ENCODE results near the gene SPIB.
A peak's percentile ranks its signal among the peaks of the same experiment; 100 is the strongest.
"Not testable (repeated sequence)": the region's sequence is repeated elsewhere in the genome, so short reads cannot be mapped to it uniquely, and the experiment has no call there.

The SPIB gene

DNA sequence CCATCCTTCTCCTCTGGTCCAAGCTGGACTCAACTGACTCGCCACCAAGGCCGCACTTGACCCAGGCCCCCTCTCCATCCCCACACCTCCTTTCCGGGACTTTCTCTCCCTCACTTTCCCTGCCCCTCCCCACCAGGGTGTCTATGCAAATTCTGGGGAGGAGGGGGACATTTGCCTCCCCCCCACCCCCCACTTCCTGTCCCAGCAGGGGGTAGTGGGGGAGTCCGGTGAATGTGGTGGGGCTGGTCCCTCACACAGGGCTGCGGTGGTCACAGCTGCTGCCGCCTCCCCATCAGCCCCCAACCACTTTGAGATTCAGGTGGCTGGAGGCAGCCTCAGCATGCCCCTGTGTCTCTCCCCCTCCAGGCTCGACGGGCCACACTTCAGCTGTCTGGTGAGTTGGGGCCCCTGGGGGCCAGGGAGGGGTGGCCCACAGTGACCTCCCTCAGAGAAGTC is 870 bp downstream of the SPIB start:
- no peak for DNase-seq

DNA sequence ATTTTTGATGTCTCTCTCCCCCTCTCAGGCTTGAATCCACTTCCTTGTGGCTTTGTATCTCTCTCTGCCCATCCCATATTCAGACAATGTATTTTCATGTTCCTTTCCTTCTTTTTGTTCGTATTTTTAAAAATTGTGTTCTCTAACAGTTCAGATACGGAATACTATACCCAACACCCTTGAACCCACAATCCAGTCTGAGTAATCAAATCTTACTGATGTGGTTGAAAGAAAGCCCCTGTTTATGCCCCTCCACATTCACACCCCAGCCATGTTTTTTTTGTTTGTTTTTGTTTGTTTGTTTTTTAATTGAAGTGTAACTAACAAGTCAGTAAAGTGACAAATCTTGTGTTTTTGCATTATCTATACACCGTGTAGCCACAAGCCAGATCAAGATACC is 1.4 kb downstream of the SPIB start:
- no peak for DNase-seq

DNA sequence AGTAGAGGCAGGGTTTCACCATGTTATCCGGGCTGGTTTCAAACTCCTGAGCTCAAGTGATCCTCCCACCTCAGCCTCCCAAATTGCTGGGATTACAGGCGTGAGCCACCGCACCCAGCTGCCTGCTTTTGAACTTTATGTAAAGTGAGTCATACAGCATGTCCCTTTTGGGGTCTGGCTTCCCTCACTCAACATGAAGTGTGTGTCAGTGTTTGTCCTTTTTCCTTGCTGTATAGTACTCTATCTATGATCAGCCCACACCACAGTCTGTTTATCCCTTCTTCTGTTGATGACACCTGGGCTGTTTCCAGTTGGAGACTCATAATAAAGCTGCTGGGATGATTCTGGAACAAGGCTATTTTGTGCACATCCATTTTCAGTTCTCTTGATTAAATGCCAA is 2.1 kb downstream of the SPIB start:
- no peak for DNase-seq

DNA sequence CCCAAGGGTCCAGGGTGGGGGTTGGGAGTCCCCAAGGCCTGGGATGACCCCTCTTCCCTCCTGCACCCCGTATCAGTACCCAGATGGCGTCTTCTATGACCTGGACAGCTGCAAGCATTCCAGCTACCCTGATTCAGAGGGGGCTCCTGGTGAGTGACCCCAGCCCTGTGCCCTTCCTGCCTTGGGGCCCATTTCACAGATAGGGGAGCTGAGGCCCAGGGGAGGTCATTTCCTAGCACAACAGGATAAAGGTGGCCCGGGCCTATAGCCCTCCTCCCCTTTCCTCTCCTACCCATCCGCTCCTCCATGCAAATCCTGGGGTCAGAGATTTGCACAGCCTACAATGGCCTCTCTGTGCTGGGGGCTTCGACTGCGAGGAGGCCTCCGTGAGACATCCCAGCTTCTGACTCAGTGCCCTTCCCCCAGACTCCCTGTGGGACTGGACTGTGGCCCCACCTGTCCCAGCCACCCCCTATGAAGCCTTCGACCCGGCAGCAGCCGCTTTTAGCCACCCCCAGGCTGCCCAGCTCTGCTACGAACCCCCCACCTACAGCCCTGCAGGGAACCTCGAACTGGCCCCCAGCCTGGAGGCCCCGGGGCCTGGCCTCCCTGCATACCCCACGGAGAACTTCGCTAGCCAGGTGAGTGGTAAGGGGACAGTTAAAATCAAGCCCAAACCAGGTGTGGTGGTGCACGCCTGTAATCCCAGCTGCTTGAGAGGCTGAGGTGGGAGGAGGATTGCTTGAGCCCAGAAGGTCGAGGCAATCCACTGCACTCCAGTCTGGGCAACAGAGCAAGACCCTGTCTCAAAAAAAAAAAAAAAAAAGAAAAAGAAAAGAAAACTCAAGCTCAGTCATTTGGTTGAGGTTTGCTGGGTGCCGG is 3.9 kb downstream of the SPIB start:
- no peak for DNase-seq

DNA sequence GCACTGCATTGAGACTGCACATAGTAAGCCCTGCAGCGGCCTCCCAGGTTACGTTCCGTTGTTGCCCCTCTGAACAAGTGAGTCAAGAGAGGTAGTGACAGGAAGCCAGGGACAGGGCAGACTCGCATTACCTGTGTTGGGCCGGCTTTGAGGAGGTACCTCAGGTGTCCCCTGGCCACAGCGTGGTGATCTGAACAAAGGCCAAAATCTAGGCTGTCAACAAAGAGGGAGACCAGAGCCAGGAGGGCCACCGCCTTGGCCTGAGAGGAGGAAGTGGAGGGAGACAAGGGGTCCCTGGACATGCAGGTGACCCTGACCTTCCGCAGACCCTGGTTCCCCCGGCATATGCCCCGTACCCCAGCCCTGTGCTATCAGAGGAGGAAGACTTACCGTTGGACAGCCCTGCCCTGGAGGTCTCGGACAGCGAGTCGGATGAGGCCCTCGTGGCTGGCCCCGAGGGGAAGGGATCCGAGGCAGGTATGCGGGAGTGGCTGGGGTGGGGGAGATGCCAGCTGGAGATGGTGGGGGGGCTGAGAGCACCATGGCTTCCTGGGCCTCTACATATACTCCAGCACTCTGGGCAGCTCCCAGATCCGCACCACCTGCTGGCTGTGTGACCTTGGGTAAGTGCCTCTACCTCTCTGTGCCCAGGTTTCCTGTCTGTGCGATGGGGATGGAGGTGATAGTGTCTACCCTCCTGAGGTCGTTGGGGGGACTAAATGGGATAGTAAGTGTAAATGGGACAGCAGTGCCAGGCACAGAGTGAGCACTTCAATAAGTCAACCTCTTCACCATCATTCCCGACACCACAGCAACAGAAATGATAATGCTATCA is 4.8 kb downstream of the SPIB start:
- no peak for DNase-seq

DNA sequence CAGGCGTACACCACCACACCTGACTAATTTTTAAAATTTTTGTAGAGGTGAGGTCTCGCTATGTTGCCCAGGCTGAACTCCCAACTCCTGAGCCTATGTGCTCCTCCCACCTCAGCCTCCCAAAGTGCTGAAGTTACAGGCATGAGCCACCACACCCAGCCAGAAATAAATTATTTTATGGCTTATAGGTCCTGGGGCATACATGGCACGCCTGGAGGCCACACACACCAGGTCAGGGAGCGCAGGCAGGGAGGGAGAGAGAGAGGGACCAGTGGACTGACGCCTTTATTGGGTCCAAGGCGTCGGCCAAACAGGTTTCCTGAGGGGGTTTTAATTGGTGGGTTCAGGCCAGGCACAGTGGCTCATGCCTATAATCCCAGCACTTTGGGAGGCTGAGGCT is 6.8 kb downstream of the SPIB start:
- DNase-seq: no peak

DNA sequence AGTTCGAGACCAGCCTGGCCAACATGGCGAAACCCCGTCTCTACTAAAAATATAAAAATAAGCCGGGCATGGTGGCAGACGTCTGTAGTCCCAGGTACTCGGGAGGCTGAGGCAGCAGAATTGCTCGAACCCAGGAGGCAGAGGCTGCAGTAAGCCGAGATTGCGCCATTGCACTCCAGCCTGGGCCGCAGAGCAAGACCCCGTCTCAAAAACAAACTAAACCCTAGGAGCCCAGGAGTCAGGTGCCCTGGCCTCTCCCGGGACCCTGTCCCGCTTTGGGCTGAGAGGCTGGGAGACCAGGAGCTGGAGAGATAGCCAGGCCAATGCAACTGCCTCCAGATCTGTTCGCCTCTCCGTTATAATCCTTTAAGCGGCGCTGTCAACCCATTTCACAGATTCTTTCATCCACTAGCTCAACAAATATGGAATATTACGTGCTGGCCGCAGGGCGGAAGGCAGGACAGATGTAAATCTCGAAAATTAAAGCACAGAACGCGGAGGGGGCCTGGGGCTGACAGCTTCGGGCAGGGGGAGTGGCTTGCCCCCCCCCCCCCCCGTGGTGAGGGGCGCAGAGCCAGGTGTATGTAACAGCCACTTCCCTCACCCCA is 8.7 kb downstream of the SPIB start:
- DNase-seq: no peak

DNA sequence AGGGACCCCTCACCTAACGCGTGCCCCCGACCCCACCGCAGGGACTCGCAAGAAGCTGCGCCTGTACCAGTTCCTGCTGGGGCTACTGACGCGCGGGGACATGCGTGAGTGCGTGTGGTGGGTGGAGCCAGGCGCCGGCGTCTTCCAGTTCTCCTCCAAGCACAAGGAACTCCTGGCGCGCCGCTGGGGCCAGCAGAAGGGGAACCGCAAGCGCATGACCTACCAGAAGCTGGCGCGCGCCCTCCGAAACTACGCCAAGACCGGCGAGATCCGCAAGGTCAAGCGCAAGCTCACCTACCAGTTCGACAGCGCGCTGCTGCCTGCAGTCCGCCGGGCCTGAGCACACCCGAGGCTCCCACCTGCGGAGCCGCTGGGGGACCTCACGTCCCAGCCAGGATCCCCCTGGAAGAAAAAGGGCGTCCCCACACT is 9.3 kb downstream of the SPIB start:
- DNase-seq: peak; percentile 93

DNA sequence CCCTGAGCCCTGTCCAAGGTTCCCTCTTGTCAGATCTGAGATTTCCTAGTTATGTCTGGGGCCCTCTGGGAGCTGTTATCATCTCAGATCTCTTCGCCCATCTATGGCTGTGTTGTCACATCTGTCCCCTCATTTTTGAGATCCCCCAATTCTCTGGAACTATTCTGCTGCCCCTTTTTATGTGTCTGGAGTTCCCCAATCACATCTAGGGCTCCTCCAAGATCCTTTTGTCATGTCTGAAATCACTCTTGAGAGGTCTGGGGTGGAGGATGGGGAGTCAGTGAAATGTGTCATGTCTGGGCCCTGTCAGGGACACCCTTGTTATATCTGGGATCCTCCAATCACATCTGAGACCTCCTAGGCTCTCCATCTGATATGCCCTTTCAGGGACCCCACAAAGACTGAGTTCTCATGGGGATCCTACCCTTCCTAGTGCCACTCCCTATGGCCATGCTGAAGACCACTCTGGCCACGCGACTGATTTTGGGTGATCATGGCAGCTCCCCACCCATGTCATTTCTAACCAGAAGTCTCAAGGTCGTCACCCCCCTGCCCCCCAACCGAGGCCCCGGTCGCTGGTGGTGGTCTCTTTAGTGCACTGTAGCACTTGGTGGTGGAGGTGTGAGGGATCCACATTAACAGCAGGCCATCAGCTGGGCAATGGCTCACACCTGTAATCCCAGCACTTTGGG is 10.2 kb downstream of the SPIB start:
- DNase-seq: no peak

DNA sequence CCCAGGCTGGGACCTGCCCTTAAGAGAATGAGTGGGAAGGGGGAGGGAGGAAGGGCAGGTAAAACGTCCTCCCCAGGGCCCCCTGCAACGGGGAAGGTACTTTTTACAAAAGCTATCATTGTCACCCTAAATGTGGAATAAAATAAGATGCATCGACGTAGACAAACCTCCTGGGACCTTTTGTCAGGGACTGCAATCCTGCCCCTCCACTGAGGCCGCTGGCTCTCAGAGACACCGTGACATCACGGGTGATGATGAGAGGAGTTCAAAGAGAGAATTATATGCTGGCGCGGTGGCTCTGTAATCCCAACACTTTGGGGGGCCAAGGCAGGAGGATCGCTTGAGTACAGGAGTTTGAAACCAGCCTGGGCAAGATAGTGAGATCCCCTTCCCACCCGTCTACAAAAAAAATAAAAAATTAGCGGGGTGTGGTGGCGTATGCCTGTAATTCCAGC is 12.2 kb downstream of the SPIB start:
- no peak for DNase-seq

DNA sequence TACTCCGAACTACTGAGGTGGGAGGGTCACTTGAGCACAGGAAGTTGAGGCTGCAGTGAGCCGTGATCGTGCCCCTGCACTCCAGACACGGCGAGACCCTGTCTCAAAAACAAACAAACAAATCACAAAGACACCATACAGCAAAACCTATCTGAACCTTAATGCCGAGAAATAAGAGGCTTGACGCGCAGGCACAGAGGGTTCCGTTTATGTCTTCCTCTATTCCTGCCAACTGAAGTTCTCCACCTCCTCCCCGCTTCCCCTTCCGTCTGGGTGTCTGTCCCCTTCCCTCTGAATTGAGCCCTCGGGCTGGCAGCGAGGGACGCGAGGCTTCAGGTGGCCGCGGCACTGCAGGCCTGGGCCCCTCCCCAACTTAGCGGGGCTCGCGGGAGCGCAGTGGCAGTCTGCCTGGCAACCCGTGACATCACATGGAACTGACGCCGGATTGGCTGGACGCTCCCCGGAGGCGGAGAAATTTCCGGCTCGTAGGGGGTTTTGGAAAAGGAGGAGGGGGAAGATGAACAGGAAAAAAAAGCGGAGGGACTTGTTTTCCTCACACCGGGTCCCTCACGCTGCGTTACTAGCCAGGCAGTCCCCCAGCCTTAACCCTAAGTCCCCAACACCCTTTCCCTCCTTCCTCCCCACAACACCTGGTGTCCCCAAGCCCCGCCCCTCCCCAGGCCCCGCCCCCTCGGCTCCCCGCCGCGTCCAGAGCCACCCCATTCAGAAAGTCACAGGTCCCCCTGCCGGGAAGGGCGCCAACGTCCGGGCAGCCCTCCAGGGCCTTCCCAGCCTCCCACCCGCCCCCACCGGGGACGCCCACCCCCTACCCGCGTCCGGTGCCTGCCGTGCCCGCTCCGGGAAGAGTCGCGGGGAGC is 12.8 kb downstream of the SPIB start:
- DNase-seq: peak; percentile 94

DNA sequence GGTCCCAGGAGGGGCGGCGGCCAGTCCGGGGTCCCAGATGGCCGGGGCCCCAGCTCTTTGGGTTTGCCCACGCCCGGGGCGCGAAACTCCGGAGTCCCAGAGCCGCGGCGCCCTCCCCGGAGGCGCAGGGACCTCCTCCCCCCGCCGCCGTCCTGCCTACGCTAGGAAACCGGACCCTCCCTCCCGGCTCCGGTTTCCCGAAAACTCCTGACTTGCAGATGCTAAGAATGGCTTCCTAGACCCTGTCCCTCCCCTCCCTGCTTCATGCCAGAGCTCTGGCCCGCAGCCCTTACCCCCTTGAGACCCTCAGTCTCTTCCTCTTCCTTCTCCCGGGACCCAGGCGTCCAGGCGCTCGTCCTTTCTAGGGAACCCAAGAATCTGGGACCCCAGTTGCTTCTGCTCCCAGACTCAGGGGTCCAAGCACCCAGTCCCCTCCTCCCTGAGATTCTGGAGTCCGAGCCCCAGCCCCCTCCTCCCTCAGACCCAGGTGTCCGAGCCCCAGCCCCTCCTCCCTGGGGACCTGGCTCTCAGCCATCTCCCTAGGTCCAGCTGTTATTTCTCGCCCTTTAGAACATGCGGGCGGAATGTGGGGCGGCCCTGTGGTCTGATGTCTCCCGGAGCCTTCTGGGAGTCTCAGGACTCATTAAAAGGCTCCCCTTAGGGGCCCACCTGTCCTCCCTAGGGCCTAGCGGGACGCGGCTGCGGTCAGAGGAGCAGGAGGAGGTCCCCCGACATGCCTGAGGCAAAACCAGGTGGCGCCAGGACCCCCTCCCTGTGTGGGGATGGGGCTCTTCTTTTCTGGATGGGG is 13.7 kb downstream of the SPIB start, which contains the start of gene MYBPC2:
TSS of gene MYBPC2 (plus strand) at position 672 of the 808 bp plus-strand sequence. CDS start at position 734, 62 bp downstream.
- peak; percentile 78 for DNase-seq

DNA sequence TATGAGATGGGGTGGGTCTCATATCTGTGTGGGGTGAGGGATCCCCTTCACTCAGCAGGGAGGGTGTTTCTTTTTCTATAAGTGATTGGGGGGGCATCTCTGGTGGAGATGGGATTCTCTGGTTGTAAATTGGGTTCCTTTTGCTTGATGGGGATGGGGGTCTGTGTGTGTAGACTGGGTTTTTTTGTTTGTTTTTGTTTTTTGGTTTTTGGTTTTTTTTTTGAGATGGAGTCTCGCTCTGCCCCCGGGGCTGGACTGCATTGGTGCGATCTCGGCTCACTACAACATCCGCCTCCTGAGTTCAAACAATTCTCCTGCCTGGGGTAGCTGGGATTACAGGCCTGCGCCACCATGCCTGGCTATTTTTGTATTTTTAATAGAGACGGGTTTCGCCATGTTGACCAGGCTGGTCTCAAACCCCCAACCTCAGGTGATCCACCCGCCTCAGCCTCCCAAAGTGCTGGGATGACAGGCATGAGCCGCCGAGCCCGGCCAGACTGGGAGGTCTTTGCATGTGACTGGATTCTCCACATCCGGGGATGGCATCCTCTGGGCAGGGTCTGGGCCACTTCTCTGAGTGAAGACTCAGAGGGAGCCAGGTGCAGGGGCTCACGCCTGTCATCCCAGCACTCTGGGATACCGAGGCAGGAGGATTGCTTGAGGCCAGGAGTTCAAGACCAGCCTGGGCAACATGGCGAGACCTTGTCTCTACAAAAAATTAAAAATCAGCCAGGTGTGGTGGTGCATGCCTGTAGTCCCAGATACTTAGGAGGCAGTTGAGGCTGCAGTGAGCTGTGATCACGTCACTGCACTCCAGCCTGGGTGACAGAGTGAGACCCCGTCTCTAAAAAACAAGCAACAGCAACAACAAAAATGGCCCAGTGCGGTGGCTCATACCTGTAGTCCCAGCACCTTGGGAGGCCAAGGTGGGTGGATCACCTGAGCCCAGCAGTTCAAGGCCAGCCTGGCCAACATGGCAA is 14.8 kb downstream of the SPIB start:
- DNase-seq: no peak

DNA sequence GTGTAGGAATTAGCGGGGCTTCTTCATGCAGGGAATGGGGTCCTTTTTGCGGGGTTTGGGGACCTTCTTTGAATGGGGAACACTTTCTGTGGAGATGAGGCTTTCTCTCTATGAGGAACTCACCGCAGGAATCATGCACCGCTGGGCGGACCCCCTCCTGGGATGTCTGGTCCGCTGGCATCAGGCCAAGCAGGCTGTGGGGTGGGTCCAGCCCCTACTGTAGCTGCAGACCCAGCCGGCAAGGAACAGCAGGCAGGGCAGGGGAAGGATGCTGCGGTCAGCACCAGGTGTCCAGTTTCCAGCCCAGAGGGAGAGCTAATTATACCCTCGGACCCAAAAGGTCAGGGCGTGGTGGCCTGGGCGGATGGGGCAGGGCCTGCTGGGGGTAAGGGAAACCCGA is 15.8 kb downstream of the SPIB start:
- DNase-seq: peak; percentile 52

DNA sequence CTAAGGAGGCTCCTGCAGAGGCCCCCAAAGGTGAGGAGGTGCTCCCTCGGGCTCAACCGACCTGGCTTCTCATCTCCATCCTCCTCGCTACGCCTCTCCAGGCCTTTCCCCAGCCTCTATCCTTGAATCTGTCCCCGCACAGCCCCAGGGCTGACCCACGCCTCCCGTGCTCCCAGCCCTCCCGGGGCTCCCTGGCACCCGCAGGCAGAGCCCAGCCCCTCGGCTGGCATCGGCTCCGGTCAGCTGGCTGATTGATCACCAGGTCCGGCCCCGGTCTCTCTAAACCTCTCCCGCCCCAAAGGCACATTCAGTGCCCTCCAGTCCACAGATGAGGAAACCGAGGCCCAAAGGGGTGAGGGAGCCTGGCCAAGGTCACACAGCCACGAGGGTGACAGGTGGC is 16.5 kb downstream of the SPIB start:
- DNase-seq: no peak

DNA sequence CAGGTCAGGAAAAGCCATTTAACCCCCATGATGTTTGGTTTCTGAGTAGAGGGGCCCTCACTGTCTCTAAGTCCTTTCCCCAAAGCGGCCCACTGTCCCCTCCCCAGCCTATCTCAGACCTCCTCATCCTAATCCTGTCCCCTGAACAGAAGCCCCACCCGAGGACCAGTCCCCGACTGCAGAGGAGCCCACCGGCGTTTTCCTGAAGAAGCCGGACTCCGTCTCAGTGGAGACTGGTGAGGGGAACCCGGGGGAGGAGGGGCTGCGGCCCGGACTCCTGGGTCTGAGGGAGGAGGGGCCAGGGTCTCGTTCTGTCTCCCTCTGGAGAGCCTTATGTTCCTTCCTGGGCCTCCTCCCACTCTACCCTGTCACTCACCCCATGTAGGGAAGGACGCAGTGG is 16.9 kb downstream of the SPIB start:
- DNase-seq: no peak

DNA sequence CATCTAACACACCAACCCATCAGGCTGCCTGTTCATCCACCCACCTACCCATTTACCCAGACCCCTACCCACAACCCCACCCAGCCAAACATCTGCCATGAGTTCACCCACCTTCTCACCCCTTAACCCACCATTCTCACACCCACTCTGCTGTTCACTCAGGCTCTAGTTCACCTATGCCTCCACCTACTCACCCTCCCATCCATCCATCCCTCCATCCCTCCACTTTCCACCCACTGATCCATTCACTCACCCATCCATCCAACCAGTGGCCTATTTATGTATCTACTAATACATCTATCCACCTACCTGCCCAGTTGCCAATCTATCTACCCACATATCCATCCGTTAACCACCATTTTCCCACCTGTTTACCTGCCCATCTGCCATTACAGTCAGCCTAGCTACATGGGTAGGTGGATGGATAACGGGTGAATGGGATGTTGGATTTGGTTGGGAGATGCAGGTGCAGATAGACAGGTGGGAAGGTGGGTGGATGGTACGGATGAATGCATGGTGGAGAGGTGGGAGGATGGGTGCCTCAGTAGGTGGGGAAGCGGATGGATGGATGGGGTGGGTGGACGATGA is 19.2 kb downstream of the SPIB start:
- DNase-seq: no peak

DNA sequence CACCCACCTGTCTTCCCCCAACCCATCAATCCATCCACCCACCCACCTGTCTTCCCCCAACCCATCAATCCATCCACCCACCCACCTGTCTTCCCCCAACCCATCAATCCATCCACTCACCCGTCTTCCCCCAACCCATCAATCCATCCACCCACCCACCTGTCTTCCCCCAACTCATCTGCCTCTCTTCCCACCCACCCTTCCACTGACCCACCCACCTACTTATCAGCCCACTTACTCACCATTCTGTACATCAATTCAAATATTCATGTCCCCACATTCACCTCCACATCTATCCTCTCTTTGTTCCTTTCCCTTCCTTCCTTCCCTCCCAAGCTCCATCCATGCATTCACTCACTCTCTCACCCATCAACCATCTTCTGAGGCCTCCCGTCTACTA is 20.4 kb downstream of the SPIB start:
- not testable (repeated sequence) for DNase-seq

DNA sequence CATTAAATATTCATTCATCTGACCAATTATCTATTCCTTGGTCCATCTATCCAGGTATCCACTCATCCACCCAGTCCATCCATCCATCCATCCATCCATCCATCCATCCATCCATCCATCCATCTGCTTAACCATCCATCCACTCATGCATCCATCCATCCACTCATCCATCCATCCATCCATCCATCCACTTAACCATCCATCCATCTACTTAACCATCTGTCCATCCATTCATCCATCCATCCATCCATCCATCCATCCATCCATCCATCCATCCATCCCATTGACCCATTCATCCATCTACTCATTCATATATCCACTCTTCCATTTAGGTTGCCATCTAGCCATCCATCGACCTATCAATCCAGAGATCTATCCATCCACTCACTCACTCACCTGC is 25.3 kb downstream of the SPIB start:
- DNase-seq: no peak

All from femur (tissue), 1 donor.